Activated B cell treated with CpG ODN at 0.5 μM for 24 hours (primary cell): ENCODE measurements around the gene HAUS7. TPM values are rescaled to one million over a fixed set of nuclear protein-coding genes. Genes with fewer than 3 reads are reported as not detected.

Experiments
- ATAC-seq: fragments of 200-7000 bp; cut with Tn5 transposase; one replicate; pipeline ENCODE4 v1.10.0; 2021; ENCODE audit warnings: low read depth, mild to moderate bottlenecking, moderate library complexity
- CTCF ChIA-PET: fragments of 350-600 bp; sonication (Branson Sonifier 250); formaldehyde crosslinking; loops from one replicate; lab custom pipeline; 2021; ENCODE audit warnings: antibody characterized with exemption; lab: Charles Lee
- POLR2A ChIA-PET: fragments of 350-600 bp; sonication (Branson Sonifier 250); formaldehyde crosslinking; loops from one replicate; lab custom pipeline; 2021; ENCODE audit warnings: antibody characterized with exemption; lab: Charles Lee
- DNase-seq: peaks from one replicate; pipeline ENCODE4 v3.0.0; 2022
- H3K27ac Mint-ChIP-seq: one replicate; pipeline ENCODE4 v1.8.0; 2020; ENCODE audit warnings: mixed read lengths
- H3K27me3 Mint-ChIP-seq: one replicate; pipeline ENCODE4 v1.8.0; 2021; ENCODE audit warnings: mixed read lengths
- H3K36me3 Mint-ChIP-seq: one replicate; pipeline ENCODE4 v1.8.0; 2021; ENCODE audit warnings: low read depth, mixed read lengths
- H3K4me1 Mint-ChIP-seq: one replicate; pipeline ENCODE4 v1.8.0; 2021; ENCODE audit warnings: mixed read lengths
- H3K4me3 Mint-ChIP-seq: one replicate; pipeline ENCODE4 v1.8.0; 2020; ENCODE audit warnings: mild to moderate bottlenecking, mixed read lengths
- H3K9me3 Mint-ChIP-seq: one replicate; pipeline ENCODE4 v1.8.0; 2020; ENCODE audit warnings: mixed read lengths
- intact Hi-C: fragments of 100-400 bp; cut with micrococcal nuclease; formaldehyde crosslinking; loops from one replicate; pipeline ENCODE4 v1.15.1; 2024
- total RNA-seq: library from RNA; stranded (reverse); gene quantifications from 2 replicates; pipeline ENCODE4 v1.2.3, GENCODE V29; 2022
- TF ChIP-seq, protein P1 (sequence below): fragments of 200-600 bp; IDR thresholded peaks from one replicate; pipeline ENCODE4 v1.8.0; 2022; ENCODE audit warnings: antibody characterized with exemption, mild to moderate bottlenecking

HAUS7 gene
- total RNA-seq, 1 donor from 2014 or later = 39.2 TPM

DNA sequence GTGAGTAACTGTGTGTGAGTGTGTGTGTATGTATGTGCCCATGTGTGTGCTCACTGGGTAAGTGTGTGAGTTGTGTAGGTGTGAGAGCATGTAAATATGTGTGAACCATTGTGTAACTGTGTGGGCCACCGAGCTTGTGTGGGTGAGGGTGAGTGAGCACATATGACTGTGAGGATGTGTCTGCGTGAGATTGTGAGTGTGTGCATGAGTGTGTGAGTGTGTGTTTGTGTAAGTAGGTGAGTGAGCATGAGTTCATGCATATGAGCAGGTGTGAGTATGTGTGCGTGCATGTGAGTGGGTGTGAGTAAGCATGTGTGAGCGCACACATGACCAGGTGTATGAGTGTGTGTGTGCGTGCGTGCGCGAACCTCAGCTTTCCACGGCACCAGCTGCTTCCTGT, 45.7 kb upstream of the HAUS7 start:
- H3K27me3 Mint-ChIP-seq = peaks cover 17% of the 10 kb centered on the region
- no peaks in the 10 kb centered on the region for H3K36me3 Mint-ChIP-seq
- DNase-seq = no peak
- no peak overlapping the region for H3K27ac Mint-ChIP-seq
- intact Hi-C loops = no loop called here
- no peak for ATAC-seq
- POLR2A ChIA-PET = no interaction called here
- H3K4me1 Mint-ChIP-seq = peaks cover 3% of the 10 kb centered on the region
- no peak overlapping the region for H3K4me3 Mint-ChIP-seq
- H3K9me3 Mint-ChIP-seq = no peaks in the 10 kb centered on the region
- CTCF ChIA-PET = no interaction called here
- TF ChIP-seq, protein P1, sequence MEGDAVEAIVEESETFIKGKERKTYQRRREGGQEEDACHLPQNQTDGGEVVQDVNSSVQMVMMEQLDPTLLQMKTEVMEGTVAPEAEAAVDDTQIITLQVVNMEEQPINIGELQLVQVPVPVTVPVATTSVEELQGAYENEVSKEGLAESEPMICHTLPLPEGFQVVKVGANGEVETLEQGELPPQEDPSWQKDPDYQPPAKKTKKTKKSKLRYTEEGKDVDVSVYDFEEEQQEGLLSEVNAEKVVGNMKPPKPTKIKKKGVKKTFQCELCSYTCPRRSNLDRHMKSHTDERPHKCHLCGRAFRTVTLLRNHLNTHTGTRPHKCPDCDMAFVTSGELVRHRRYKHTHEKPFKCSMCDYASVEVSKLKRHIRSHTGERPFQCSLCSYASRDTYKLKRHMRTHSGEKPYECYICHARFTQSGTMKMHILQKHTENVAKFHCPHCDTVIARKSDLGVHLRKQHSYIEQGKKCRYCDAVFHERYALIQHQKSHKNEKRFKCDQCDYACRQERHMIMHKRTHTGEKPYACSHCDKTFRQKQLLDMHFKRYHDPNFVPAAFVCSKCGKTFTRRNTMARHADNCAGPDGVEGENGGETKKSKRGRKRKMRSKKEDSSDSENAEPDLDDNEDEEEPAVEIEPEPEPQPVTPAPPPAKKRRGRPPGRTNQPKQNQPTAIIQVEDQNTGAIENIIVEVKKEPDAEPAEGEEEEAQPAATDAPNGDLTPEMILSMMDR = no peak

DNA sequence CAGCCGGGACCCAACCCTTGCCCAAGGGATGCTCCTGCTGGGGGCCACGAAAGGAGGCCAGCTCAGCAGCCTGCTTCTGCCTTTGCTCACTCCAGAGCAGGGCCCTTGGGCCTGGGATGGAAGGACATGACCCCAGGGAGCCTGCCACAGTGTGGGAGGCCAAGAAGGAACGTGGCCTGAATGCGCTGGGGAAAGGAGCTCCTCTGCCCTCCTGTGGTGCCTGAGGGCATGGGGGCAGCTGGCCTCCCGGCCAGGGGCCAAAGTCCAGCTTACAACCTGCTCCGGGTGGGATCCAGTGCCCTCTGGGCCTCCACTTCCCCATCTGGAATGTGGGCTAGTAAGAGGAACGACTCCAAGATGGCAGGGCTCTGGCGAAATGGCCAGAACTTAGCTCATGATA, 45.1 kb upstream of the HAUS7 start:
- Mint-ChIP-seq H3K27ac (no peak overlapping the region), H3K9me3 (no peaks in the 10 kb centered on the region), H3K27me3 (peaks cover 17% of the 10 kb centered on the region), H3K4me1 (peaks cover 3% of the 10 kb centered on the region), H3K4me3 (no peak overlapping the region), H3K36me3 (no peaks in the 10 kb centered on the region)
- intact Hi-C loops = no loop called here
- ChIA-PET CTCF (no interaction called here), POLR2A (no interaction called here)
- TF ChIP-seq, protein P1 = no peak
- DNase-seq (no peak), ATAC-seq (no peak)

DNA sequence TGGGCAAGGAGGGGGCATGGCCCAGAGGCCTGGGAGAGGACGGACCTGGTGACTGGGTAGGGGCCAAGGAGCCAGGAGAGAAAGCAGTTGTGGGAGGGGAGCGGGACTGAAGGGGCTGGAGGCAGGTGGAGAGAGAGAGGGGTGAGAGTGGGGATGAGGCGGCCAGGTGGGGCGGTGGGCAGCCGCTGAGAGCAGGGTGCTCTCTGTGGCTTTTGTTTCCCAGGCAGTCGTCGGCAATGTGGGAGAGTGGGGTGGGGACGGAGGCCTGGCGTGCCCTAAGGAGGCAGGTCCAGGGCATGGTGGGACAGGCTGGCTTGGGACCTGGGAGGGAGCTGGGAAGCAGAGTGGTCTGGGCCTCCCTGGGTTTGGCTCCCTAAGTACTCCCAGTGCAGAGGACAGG, 43.9 kb upstream of the HAUS7 start:
- H3K27ac Mint-ChIP-seq = no peak overlapping the region

DNA sequence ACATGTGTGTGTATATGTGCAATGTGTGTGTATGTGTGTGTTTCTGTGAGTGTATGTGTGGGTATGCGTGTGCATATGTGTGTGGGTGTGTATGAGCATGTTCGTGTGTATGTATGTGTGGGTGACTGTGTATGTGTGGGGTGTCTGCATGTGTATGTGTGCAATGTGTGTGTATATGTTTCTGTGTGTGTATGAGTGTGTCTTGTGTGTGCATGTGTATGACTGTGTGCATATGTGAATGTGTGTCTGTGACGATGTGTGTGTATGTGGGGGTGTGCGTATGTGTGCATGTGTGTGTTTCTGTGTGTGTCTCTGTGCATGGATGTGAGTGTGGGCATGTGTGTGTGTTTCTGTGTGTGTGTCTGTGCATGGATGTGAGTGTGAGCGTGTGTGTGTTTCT, 42.9 kb upstream of the HAUS7 start:
- ChIA-PET POLR2A (no interaction called here), CTCF (no interaction called here)
- intact Hi-C loops = no loop called here
- H3K27ac Mint-ChIP-seq = no peak overlapping the region
- no peaks in the 10 kb centered on the region for H3K9me3 Mint-ChIP-seq
- no peak overlapping the region for H3K4me3 Mint-ChIP-seq
- no peak for ATAC-seq
- TF ChIP-seq, protein P1 = no peak
- peaks cover 8% of the 10 kb centered on the region for H3K27me3 Mint-ChIP-seq
- no peak for DNase-seq
- H3K36me3 Mint-ChIP-seq = no peaks in the 10 kb centered on the region
- peaks cover under 1% of the 10 kb centered on the region for H3K4me1 Mint-ChIP-seq

More for the DNA sequence above, 43.9 kb upstream of the HAUS7 start:
- intact Hi-C loops = no loop called here
- no peaks in the 10 kb centered on the region for H3K9me3 Mint-ChIP-seq
- ChIA-PET POLR2A (no interaction called here), CTCF (interaction anchor here (1.0 kb wide), 1 partner anchor 25 kb away, joined by 3 read pairs; no protein-coding TSS in a partner anchor)
- TF ChIP-seq, protein P1 = no peak
- H3K36me3 Mint-ChIP-seq = no peaks in the 10 kb centered on the region
- DNase-seq (no peak), ATAC-seq (no peak)
- peaks cover 3% of the 10 kb centered on the region for H3K4me1 Mint-ChIP-seq
- H3K27me3 Mint-ChIP-seq = peaks cover 15% of the 10 kb centered on the region
- H3K4me3 Mint-ChIP-seq = no peak overlapping the region

DNA sequence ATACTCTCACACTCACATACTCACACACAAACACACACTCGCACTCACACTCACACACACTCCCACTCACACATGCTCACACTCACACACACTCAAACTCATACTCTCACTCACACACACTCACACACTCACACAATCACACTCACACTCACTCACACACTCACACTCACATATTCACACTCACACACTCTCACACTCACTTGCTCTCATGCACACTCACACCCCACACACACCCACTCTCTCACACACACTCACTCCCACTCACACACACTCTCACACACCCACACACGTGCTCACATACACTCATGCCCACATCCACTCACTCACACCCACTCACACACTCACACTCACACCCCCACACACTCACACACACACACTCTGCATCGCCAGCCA, 42.1 kb upstream of the HAUS7 start:
- CTCF ChIA-PET = no interaction called here

More for the DNA sequence above, 42.1 kb upstream of the HAUS7 start:
- no peak for DNase-seq
- Mint-ChIP-seq H3K27ac (no peak overlapping the region), H3K4me3 (no peak overlapping the region), H3K36me3 (no peaks in the 10 kb centered on the region), H3K9me3 (no peaks in the 10 kb centered on the region), H3K27me3 (peaks cover 6% of the 10 kb centered on the region), H3K4me1 (no peaks in the 10 kb centered on the region)
- ATAC-seq = no peak
- intact Hi-C loops = no loop called here
- POLR2A ChIA-PET = no interaction called here
- TF ChIP-seq, protein P1 = no peak
